Fibroblast of the aortic adventitia (primary cell): ENCODE results near the gene TCF7L1. TPM values are rescaled to one million over a fixed set of nuclear protein-coding genes. Genes with fewer than 3 reads are reported as not detected.

Source experiments
- DNase-seq: peaks from one replicate; pipeline ENCODE4 v3.0.0-alpha.2; 2010; ENCODE audit warnings: low read depth
- H3K4me3 ChIP-seq: 2 replicates; pipeline ENCODE4 v1.5.1; 2011; ENCODE audit warnings: low read depth, mild to moderate bottlenecking, control low read depth, low read length, moderate library complexity
- CTCF ChIP-seq: IDR thresholded peaks from 2 replicates; pipeline ENCODE4 v1.5.1; 2011; ENCODE audit warnings: mild to moderate bottlenecking, low read length, control low read depth, inconsistent platforms; ENCODE audit not compliant: insufficient read depth
- total RNA-seq: library from RNA; depleted of rRNA; stranded (reverse); fragments of >200 nt; gene quantifications from 2 replicates; pipeline ENCODE4 v1.2.3, GENCODE V29; 2012; ENCODE audit warnings: low replicate concordance

Gene TCF7L1
- total RNA-seq, 1 donor = 3.7 TPM

DNA sequence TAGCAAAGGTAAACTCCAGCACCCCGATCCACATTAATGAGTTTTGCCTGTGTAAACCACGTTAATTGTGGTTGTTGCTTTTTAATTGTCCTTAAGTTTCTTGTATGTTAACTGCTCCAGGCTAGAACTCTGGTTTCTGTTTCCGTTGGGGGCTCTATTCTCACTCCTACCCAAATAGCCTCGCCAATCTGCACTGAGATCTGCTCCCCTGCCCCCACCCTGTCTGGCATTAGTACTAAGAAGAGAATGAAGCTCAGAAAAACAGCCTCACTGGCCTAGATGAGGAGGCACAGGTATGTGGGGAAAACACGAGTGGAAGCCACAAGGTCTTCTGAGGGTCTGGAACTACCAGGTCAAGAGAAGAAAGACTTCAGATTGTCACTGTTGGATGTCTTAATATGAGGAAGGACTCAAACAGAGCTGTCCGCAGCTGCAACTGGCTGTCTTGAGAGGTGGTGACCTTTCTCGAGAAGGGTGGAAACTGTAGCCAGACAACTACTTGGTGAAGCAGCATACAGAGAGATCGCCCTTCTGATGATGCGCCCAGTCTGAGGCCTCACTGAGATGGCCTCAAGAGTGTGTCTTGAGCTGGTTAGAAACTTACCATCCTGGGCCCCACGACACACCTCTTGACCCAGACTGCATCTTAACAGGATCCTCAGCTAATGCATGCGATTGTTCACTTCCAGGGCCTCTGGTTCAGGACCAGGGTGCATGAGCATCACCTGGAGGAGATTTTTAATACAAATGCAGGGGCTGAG lies 121.5 kb downstream of the TCF7L1 start:
- no peak for DNase-seq
- no peak for TF ChIP-seq CTCF
- no peak overlapping the region for H3K4me3 ChIP-seq

GRCh38 chr2:85255456-85255812 lies 122.2 kb downstream of the TCF7L1 start:
- no peak for TF ChIP-seq CTCF
- DNase-seq = no peak
- no peak overlapping the region for H3K4me3 ChIP-seq

- peak overlapping the region; percentile 40 for H3K4me3 ChIP-seq
- TF ChIP-seq CTCF = no peak
- peak; percentile 66 for DNase-seq
These were observed 122.8 kb downstream of the TCF7L1 start for GRCh38 chr2:85255813-85256594.

DNA sequence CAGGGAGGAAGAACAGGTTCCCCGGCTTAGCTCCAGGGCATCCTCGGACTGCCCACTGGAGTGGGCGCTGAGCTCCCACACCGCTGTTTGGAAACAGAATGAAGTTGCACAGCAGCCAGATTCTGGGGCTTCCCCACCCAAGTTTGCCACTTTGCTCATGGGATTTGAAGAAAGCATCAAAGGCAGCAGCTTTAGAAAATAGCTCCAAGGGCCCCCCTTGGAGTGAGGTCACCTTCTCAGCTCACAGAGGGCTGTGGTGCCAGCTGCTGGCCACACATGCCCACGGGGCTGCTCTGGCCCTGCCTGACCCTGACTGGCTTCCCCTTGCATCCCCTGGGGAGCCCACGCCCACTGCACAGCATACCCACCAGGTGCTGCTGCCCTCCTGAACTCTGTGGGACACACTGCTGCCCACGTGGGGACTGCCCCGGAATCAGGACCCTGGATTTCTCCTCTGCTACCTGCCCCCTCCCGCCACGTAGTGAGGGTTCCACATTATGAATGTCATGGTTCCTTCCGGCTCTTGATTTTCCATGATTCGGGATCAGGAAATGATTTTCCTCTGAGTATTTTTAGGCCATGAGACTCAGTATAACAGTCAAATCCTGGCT lies 124.3 kb downstream of the TCF7L1 start:
- no peak for TF ChIP-seq CTCF
- no peak overlapping the region for H3K4me3 ChIP-seq
- no peak for DNase-seq

DNA sequence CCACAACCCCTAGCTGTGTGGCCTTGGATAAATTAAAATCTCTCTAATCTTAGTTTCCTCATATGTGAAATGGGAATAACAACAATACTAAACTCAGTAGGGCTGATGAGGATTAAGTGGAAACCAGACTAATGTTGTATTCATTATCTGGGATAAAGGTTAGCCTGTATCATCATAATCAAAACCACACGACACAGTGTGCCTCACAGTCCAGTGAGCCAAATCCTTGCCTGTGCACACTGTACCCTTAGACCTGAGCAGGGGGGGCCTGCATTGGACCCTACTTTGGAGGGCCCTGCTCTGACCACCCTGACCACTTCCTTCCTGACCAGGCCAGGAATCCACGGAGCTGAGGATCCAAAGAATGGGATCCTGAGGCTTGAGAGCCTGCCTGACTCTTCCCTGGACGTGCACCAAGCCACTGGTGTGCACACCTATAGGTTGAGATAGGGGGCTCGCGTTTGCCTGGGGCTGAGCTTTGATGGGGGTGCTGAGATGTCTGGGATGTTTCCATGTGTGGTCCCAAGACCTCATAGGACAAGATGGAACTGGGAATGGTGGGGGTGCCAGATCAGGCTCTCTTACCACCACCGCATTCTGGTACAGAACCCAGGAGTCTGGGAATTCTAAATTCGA lies 124.9 kb downstream of the TCF7L1 start:
- no peak for TF ChIP-seq CTCF
- DNase-seq = no peak
- H3K4me3 ChIP-seq = no peak overlapping the region

- peak; percentile 93 for DNase-seq
- no peak overlapping the region for H3K4me3 ChIP-seq
- no peak for TF ChIP-seq CTCF
These were observed 126.0 kb downstream of the TCF7L1 start for GRCh38 chr2:85259101-85259590.
